ENCODE results near the gene TOGARAM2.

GRCh38 chr2:28997237-28997846 is 16.2 kb downstream of the TOGARAM2 start:
- TF ChIP-seq POLR2A (IDR thresholded peaks at IDR 0.05) = no peak
- TF ChIP-seq CTCF (IDR thresholded peaks at IDR 0.05 in 4 of 5, conservative IDR thresholded peaks at IDR 0.05 in 1 of 5) = no peak
